Brain microvascular endothelial cell (primary cell): ENCODE measurements around the gene YY1AP1.
"Not testable (repeated sequence)": the region's sequence is repeated elsewhere in the genome, so short reads cannot be mapped to it uniquely, and the experiment has no call there.

Experiments
- DNase-seq: peaks from one replicate; pipeline ENCODE4 v3.0.0-alpha.2; 2020
- H3K27ac ChIP-seq: fragments of 250-450 bp; sonication (Bioruptor Pico); 2 replicates; pipeline ENCODE4 v1.5.1; 2020; ENCODE audit warnings: mild to moderate bottlenecking, moderate library complexity
- H3K27me3 ChIP-seq: fragments of 250-450 bp; sonication (Bioruptor Pico); replicated peaks from 2 replicates; pipeline ENCODE4 v1.5.1; 2020; ENCODE audit warnings: mild to moderate bottlenecking
- H3K36me3 ChIP-seq: fragments of 250-450 bp; sonication (Bioruptor Pico); replicated peaks from 2 replicates; pipeline ENCODE4 v1.5.1; 2020; ENCODE audit warnings: mild to moderate bottlenecking
- H3K4me3 ChIP-seq: 2 replicates; pipeline ENCODE4 v1.5.1; 2011; ENCODE audit warnings: low read depth, mild to moderate bottlenecking, control low read depth, low read length, moderate library complexity
- CTCF ChIP-seq: IDR thresholded peaks from 2 replicates; pipeline ENCODE4 v1.5.1; 2011; ENCODE audit warnings: low read depth, mild to moderate bottlenecking, moderate library complexity, low read length, control low read depth, inconsistent platforms; ENCODE audit errors: missing control alignments
- in situ Hi-C: cut with HindIII; loops from 2 replicates; pipeline ENCODE4 v1.10.0; 2017; ENCODE audit warnings: low sequenced_read_pairs, low pct_ligation_motif_present

Gene YY1AP1

GRCh38 chr1:155681776-155682175 is 6.8 kb downstream of the YY1AP1 start:
- Histone ChIP-seq H3K27ac (no peak overlapping the region), H3K27me3 (no peaks in the 10 kb centered on the region), H3K4me3 (no peak overlapping the region), H3K36me3 (peaks cover 25% of the 10 kb centered on the region)
- in situ Hi-C loops = no loop called here
- DNase-seq = no peak
- no peak for TF ChIP-seq CTCF

- no peak for TF ChIP-seq CTCF
- Histone ChIP-seq H3K27me3 (no peaks in the 10 kb centered on the region), H3K27ac (no peak overlapping the region), H3K4me3 (no peak overlapping the region), H3K36me3 (peaks cover 35% of the 10 kb centered on the region)
- DNase-seq = no peak
- in situ Hi-C loops = no loop called here
Observed at GRCh38 chr1:155680531-155680930, 8.0 kb downstream of the YY1AP1 start.

GRCh38 chr1:155678992-155679391 is 9.6 kb downstream of the YY1AP1 start:
- H3K36me3 ChIP-seq = peaks cover 46% of the 10 kb centered on the region
- in situ Hi-C loops, H3K27ac ChIP-seq, H3K27me3 ChIP-seq, DNase-seq, H3K4me3 ChIP-seq: not testable (repeated sequence)

- H3K36me3 ChIP-seq = peaks cover 51% of the 10 kb centered on the region
- TF ChIP-seq CTCF = no peak
- no peak overlapping the region for H3K27ac ChIP-seq
- DNase-seq = no peak
- H3K27me3 ChIP-seq = no peaks in the 10 kb centered on the region
- in situ Hi-C loops = no loop called here
- no peak overlapping the region for H3K4me3 ChIP-seq
Observed at GRCh38 chr1:155678027-155678426, 10.5 kb downstream of the YY1AP1 start.

- Histone ChIP-seq H3K4me3 (no peak overlapping the region), H3K36me3 (peaks cover 62% of the 10 kb centered on the region), H3K27me3 (no peaks in the 10 kb centered on the region), H3K27ac (no peak overlapping the region)
- no peak for TF ChIP-seq CTCF
- in situ Hi-C loops = no loop called here
- DNase-seq = no peak
Observed at GRCh38 chr1:155673003-155673402, 15.6 kb downstream of the YY1AP1 start.

GRCh38 chr1:155671750-155672149 is 16.8 kb downstream of the YY1AP1 start:
- no peak overlapping the region for H3K27ac ChIP-seq
- peaks cover 64% of the 10 kb centered on the region for H3K36me3 ChIP-seq
- no peak for DNase-seq
- in situ Hi-C loops = no loop called here
- H3K4me3 ChIP-seq = no peak overlapping the region
- no peak for TF ChIP-seq CTCF
- H3K27me3 ChIP-seq = no peaks in the 10 kb centered on the region
